ENCODE measurements around the gene ERC2.
"Not testable (repeated sequence)": the region's sequence is repeated elsewhere in the genome, so short reads cannot be mapped to it uniquely, and the experiment has no call there.

Gene ERC2

GRCh38 chr3:55863028-55863427 lies 605.2 kb downstream of the ERC2 start:
- no peak for DNase-seq

GRCh38 chr3:55860049-55860721 lies 608.1 kb downstream of the ERC2 start:
- DNase-seq, result no peak

GRCh38 chr3:55859305-55859704 lies 609.0 kb downstream of the ERC2 start:
- no peak for DNase-seq

DNA sequence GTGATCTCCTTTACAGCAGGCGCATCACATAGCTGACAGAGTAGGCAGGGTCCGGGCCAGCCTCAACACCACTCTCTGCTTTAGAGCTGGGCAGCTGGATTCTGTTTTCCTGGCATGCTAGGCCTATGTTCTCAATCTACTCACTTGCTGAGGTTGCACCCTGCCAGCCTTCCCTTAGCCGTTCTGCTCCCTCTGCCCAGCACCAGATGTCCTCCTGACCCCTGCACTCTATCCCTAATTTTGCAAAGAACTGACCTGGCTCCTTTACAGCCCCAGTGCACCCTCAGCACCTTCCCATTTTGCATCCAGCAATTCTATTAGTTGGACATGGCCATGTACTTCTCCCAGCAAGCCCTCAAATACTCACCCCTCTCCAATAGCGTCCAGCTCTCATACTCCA lies 609.5 kb downstream of the ERC2 start:
- DNase-seq, result no peak

DNA sequence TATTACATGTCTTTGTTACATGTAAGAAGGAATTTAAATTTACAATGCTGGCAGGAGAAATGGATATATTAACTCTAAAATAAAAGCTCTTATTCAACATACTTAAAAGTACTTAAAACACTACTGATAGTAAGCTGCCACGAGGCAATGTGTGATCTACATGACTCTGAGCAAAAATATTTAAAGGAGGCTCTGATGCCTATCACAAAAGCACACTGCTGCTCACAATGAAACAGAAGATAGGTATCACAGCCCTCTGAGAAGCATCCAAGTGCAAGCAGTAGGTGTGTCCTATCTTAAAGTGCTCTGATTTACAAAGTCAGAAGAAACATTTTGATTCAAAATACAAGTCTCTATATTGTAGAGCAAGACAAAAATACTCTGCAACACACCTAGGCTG lies 610.0 kb downstream of the ERC2 start:
- DNase-seq, result no peak

GRCh38 chr3:55857633-55858032 lies 610.6 kb downstream of the ERC2 start:
- no peak for DNase-seq

DNA sequence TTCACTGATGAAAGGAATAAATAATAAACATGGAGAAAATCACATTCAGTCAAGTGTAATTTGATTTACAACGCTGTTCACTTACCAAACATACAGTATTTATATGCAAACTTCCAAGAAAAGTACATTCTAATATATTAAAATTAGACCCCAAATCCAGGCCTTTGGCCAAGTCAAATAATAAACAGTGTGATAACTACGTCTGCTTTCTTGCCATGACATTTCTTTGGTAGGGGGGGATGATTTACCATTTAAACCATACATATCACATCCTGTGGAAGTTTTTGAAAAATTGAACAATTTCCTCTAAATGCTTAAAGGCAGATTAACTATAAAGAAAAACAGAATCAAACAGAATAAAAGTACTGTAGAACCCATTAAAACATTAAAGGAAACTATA lies 613.0 kb downstream of the ERC2 start:
- DNase-seq, result no peak

GRCh38 chr3:55854494-55854893 lies 613.8 kb downstream of the ERC2 start:
- DNase-seq, result no peak

DNA sequence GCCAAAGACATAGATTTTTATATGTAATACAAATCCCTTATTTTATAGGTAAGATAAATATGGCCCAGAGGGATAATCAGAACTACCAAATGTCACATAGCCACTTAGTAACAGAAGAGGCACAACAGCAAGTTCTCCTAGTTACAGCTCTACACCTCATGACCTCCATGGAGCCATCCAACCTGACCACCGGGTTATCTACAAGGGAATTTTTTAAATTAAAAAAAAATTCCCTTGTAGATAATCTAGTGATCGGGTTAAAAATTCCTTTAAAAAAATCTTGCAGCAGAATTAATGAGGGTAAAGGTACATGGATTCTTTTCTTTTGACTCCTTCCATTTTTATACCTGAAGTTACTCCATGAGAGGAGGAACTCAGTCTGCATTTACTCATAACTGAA lies 615.9 kb downstream of the ERC2 start:
- no peak for DNase-seq

DNA sequence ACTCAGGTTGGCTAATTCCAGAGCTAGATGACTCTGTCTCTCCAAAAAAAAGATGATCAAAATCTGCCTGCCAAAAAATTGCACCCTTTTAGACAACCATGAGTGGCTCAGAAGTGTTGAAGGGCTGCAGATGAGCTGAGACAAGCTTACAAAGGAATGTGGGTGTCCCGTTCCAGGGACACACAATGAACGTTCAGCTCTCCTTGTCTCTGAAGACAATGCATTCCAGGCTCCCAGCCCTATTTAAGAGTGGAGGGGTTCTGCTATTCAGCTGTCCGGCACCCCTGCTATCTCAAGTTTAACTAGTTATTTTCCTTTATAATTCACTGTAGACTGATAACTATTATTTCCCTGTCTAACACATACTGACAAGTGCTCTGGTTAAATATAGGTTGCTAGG lies 626.1 kb downstream of the ERC2 start:
- no peak for DNase-seq

- DNase-seq, result not testable (repeated sequence)
Measured at GRCh38 chr3:55831876-55832275, 636.4 kb downstream of the ERC2 start.

DNA sequence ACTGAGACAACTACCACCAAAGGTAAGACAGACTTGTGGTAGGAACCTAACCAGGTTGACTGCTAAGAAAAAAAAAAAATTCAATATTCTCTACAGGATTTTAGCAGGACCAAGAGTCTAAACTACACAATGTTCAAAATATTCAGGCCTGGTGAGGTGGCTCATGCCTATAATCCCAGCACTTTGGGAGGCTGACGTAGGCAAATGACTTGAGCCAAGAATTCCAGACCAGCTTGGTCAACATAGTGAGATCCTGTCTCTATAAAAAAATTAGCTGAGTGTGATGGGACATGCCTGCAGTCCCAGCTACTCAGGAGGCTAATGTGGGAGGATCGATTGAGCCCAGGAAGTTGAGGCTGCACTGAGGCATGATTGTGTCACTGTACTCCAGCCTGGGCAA lies 639.6 kb downstream of the ERC2 start:
- no peak for DNase-seq

GRCh38 chr3:55827786-55828185 lies 640.5 kb downstream of the ERC2 start:
- no peak for DNase-seq

DNA sequence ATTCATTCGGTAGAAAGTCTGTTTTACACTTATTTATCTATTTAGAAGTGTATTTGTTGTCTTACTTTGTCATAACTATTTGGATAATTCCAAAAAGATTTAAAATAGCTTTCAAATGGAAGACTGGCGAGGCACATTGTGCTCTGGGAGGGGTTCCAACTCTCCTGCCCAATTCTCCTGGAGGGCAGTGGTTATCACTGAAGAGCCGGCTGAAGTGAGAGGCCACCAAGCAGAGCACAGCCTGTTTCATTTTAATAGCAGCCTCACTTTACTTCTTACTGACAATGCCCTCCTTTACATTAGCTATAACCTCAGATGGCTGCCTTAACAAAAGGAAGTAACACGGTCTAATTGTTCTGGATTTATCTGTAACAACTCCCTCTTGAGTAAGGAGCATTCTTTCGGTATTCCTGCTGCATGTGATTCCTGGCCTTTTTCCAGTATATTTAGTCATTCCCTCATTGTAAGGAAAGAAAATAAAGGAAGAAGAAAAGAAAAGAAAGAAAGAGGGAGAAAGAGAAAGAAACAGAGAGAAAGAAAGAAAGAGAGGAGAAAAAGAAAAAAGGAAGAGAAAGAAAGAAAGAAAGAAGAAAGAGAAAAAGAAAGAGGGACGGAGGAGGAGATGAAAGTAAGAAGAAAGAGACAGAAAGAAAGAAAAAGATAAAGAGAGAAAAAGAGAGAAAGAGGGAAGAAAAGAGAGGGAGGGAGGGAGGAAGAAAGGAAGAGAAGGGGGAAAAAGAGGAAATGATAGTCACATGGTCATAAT lies 641.4 kb downstream of the ERC2 start:
- no peak for DNase-seq

GRCh38 chr3:55826097-55826496 lies 642.2 kb downstream of the ERC2 start:
- no peak for DNase-seq

DNA sequence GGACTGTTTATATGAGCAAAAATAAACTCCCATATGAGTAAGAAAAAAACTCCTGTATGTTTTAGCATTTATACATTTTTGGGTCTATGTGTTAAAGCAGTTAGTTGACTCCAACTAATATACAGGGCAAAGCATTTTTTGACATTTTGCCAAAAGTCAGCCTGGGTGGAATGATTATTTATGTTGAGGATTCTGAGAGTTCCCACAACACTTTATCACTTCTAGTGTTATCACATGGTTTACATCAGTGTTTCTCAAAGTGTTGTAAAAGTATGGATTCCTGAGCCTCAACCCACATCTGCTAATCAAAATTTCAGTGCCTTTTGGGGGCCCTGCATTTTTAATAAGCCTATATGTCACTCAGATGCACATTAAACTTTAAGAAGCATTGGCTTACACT lies 643.9 kb downstream of the ERC2 start:
- DNase-seq, result no peak

- no peak for DNase-seq
Measured at GRCh38 chr3:55823829-55824228, 644.4 kb downstream of the ERC2 start.

DNA sequence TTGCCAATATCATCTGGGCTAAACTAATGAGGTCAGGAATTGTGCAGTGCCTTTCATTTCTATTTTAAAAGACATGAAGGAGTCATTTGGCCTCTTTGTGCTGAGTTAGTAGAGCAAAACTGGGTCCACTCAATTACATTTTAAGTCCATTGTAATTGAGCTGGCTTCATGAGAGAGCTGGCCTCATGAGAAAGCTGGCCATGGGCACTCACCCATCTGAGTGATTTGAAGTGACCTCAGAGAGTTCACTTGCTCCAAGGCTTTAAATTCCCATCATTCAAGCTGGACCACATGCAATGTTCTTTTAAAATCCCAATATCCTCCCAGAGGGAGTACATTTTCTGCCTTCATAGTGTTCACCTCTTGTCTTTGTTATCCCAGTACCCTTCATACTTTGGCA lies 645.3 kb downstream of the ERC2 start:
- no peak for DNase-seq

DNA sequence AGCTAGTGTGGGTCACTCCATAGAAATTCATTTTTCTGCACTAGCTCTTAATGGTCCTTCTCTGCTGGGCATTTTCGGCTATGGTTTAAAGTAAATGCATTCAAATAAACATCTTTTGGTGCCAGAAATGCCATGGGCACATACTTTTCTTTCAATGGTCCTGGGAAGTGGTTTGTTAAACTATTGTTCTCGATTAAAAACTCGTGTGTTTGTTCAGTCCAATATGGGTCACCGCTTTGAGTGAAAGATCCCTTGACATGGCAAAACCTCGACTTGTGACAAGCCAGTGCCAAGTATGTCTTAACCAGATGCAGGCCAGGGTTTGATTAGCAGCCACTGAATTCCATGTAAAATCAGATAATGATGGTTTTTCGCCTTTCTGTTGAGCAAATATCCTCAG lies 649.3 kb downstream of the ERC2 start:
- no peak for DNase-seq

DNA sequence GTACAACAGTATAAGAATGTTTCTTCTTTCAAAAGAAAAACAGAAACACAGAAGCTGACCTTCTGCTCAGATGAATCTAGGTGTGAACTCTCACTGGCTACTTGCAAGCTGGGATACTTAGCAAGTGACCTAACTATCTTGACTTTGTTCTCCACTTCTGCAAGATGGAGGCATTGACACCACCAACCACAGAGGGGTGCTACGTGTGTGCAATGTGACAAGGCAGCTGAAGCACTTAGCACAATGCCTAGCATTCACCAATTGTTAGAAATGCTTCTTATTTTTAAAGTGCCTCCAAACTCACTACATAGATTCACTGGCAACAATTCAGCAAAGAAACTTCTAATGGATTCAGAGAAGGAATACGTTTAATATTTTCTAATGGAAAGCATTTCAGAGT lies 649.8 kb downstream of the ERC2 start:
- DNase-seq, result no peak

- DNase-seq, result no peak
Measured at GRCh38 chr3:55816794-55817576, 651.3 kb downstream of the ERC2 start.

GRCh38 chr3:55815262-55815661 lies 653.0 kb downstream of the ERC2 start:
- DNase-seq, result no peak

DNA sequence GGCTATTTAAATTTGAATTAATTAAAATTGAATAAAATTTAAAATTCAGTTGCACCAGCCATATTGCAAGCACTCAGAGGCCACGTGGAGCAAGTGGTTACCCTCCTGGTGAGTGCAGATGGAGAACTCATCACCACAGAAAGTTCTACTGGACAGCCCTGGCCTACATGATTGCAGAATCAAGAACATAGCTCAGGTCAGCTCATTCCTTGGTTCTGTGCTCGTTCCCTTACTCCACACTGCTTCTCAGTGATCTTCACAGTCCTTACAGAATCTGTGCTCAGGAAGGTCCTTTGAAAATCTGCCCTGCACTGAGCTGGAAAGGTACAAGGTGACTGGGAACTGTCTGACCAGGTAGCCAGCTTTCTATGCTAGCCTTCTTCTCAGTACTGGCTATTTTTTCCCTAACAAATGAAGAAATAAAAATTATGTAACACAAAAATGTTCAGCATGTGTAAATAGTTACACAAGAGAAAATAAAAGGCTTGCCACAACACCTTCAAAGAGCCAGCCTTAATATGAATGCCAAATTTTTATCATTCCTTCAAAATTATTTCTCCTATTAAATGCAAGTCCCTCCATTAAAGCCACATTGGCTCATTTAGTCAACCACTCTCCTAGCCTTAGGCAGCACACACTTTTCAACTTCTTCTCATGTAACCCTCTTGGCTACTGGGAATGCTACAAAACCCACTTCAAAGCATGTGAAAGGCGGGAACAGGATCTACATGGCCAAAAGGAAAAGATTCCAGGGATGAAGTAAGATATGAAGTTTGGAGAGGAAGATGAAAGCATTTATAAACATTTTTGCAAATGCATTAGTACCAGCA lies 654.8 kb downstream of the ERC2 start:
- no peak for DNase-seq
